A549 (cell line): Measurements from ENCODE around the gene GATAD2A.

ENCODE experiments used
- CEBPB ChIP-seq, 2 experiments: fragments of >200 bp in 1 of 2; sonication (Bioruptor Twin) in 1 of 2; formaldehyde crosslinking in 1 of 2; IDR thresholded peaks; 2 replicates each; pipeline ENCODE4 v1.6.1; 2012 to 2016
- CHD2 ChIP-seq: fragments of 150-350 bp; IDR thresholded peaks from 2 replicates; pipeline ENCODE4 v1.6.1; 2014; ENCODE audit warnings: low read length; ENCODE audit not compliant: partially characterized antibody
- JUNB ChIP-seq: fragments of >200 bp; sonication (Bioruptor Twin); formaldehyde crosslinking; IDR thresholded peaks from 2 replicates; pipeline ENCODE4 v1.6.1; 2016
- POLR2A ChIP-seq: IDR thresholded peaks from 2 replicates; pipeline ENCODE4 v1.6.1; 2012; ENCODE audit warnings: mild to moderate bottlenecking, low read length
- RCOR1 ChIP-seq: fragments of 150-350 bp; IDR thresholded peaks from 2 replicates; pipeline ENCODE4 v1.6.1; 2014; ENCODE audit warnings: antibody characterized with exemption, low read length, low read depth
- RFX5 ChIP-seq: fragments of 450-650 bp; IDR thresholded peaks from 2 replicates; pipeline ENCODE4 v1.7.1; 2014; ENCODE audit warnings: antibody characterized with exemption, mild to moderate bottlenecking, moderate library complexity
- SMC3 ChIP-seq: fragments of >200 bp; sonication (Bioruptor Twin); formaldehyde crosslinking; IDR thresholded peaks from 3 replicates; pipeline ENCODE4 v1.6.1; 2018; ENCODE audit warnings: inconsistent platforms
- SREBF2 ChIP-seq: fragments of 450-650 bp; IDR thresholded peaks from 2 replicates; pipeline ENCODE4 v1.6.1; 2014; ENCODE audit warnings: mild to moderate bottlenecking, moderate library complexity
- TF ChIP-seq, protein P1 (sequence below): fragments of >200 bp; sonication (Bioruptor Twin); formaldehyde crosslinking; IDR thresholded peaks from 3 replicates; pipeline ENCODE4 v1.5.1; 2016
- TF ChIP-seq, protein P2 (sequence below): fragments of 250-450 bp; sonication (Bioruptor Pico); IDR thresholded peaks from 2 replicates; pipeline ENCODE4 v1.5.0; 2021; ENCODE audit warnings: mild to moderate bottlenecking, moderate library complexity, borderline replicate concordance
- TF ChIP-seq, protein P3 (sequence below): IDR thresholded peaks from 2 replicates; pipeline ENCODE4 v1.6.1; 2012
- TF ChIP-seq, protein P4 (sequence below): fragments of 200-600 bp; sonication (generic); IDR thresholded peaks from 2 replicates; pipeline ENCODE4 v1.6.1; 2016; ENCODE audit warnings: antibody characterized with exemption, mild to moderate bottlenecking, moderate library complexity

DNA sequence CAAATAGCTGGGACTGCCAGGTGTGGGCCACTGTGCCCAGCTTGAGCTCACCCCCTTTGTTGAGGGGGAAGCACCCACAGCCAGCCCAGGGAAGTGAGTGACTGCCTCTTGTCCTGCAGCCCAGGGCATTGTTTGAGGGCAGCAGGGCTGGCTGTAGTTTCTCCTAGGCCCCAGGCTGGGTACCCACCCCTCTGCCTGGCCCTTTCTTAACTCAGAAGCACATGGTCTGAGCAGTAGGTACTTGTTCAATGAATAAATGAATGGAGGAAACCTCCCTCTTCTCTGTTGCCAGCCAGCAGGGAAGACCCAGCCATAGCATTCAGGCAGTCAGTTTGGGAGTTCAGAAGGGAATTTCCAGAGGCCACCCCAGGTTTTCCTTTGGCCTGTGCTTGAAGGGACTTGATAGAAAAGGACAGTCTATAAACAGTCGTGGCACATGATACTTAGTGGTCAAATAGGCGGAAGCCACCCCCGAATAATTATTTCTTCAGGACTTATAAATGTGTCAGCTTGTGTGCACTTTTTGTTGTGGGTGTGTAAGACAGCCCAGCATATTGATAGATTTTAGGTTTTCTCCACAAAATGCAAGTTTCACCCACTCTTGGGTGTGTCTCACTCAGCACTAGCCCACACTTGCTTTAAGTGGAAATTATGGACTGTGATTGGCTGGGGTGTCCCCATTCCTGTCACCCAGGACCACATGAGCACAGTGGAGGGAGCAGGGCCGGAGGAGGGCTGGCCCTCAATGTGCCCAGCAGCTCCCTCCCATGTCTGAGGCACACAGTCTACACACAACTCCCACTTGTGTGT lies 33.1 kb downstream of the GATAD2A start:
- TF ChIP-seq, protein P1, sequence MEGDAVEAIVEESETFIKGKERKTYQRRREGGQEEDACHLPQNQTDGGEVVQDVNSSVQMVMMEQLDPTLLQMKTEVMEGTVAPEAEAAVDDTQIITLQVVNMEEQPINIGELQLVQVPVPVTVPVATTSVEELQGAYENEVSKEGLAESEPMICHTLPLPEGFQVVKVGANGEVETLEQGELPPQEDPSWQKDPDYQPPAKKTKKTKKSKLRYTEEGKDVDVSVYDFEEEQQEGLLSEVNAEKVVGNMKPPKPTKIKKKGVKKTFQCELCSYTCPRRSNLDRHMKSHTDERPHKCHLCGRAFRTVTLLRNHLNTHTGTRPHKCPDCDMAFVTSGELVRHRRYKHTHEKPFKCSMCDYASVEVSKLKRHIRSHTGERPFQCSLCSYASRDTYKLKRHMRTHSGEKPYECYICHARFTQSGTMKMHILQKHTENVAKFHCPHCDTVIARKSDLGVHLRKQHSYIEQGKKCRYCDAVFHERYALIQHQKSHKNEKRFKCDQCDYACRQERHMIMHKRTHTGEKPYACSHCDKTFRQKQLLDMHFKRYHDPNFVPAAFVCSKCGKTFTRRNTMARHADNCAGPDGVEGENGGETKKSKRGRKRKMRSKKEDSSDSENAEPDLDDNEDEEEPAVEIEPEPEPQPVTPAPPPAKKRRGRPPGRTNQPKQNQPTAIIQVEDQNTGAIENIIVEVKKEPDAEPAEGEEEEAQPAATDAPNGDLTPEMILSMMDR: no peak
- TF ChIP-seq POLR2A: no peak
- no peak for TF ChIP-seq JUNB
- TF ChIP-seq, protein P2, sequence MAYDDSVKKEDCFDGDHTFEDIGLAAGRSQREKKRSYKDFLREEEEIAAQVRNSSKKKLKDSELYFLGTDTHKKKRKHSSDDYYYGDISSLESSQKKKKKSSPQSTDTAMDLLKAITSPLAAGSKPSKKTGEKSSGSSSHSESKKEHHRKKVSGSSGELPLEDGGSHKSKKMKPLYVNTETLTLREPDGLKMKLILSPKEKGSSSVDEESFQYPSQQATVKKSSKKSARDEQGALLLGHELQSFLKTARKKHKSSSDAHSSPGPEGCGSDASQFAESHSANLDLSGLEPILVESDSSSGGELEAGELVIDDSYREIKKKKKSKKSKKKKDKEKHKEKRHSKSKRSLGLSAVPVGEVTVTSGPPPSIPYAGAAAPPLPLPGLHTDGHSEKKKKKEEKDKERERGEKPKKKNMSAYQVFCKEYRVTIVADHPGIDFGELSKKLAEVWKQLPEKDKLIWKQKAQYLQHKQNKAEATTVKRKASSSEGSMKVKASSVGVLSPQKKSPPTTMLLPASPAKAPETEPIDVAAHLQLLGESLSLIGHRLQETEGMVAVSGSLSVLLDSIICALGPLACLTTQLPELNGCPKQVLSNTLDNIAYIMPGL: no peak
- TF ChIP-seq, protein P3, sequence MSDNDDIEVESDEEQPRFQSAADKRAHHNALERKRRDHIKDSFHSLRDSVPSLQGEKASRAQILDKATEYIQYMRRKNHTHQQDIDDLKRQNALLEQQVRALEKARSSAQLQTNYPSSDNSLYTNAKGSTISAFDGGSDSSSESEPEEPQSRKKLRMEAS: no peak
- no peak for TF ChIP-seq CHD2
- no peak for TF ChIP-seq SREBF2
- TF ChIP-seq, protein P4, sequence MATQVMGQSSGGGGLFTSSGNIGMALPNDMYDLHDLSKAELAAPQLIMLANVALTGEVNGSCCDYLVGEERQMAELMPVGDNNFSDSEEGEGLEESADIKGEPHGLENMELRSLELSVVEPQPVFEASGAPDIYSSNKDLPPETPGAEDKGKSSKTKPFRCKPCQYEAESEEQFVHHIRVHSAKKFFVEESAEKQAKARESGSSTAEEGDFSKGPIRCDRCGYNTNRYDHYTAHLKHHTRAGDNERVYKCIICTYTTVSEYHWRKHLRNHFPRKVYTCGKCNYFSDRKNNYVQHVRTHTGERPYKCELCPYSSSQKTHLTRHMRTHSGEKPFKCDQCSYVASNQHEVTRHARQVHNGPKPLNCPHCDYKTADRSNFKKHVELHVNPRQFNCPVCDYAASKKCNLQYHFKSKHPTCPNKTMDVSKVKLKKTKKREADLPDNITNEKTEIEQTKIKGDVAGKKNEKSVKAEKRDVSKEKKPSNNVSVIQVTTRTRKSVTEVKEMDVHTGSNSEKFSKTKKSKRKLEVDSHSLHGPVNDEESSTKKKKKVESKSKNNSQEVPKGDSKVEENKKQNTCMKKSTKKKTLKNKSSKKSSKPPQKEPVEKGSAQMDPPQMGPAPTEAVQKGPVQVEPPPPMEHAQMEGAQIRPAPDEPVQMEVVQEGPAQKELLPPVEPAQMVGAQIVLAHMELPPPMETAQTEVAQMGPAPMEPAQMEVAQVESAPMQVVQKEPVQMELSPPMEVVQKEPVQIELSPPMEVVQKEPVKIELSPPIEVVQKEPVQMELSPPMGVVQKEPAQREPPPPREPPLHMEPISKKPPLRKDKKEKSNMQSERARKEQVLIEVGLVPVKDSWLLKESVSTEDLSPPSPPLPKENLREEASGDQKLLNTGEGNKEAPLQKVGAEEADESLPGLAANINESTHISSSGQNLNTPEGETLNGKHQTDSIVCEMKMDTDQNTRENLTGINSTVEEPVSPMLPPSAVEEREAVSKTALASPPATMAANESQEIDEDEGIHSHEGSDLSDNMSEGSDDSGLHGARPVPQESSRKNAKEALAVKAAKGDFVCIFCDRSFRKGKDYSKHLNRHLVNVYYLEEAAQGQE: no peak
- TF ChIP-seq RFX5: no peak
- no peak for TF ChIP-seq CEBPB (IDR thresholded peaks at IDR 0.05)
- no peak for TF ChIP-seq RCOR1
- no peak for TF ChIP-seq SMC3
